Panc1 (cell line): Measurements from ENCODE around the gene DPYSL3. TPM values are rescaled to one million over a fixed set of nuclear protein-coding genes. Genes with fewer than 3 reads are reported as not detected.

Experiments
- ATAC-seq: fragments of 200-7000 bp; cut with Tn5 transposase; 2 replicates; pipeline ENCODE4 v1.9.1; 2020; ENCODE audit warnings: mild to moderate bottlenecking, moderate library complexity
- BruUV-seq: library from RNA; stranded (reverse); fragments of 400-500 nt; replicated peaks from 2 replicates; lab custom pipeline; 2021; lab: Mats Ljungman, UMichigan
- CTCF ChIA-PET: fragments of 300-600 bp; sonication (Branson Sonifier 250); formaldehyde crosslinking; loops from one replicate; lab custom pipeline; 2022; ENCODE audit warnings: antibody characterized with exemption; lab: Charles Lee
- POLR2A ChIA-PET: fragments of 300-600 bp; sonication (Branson Sonifier 250); formaldehyde crosslinking; loops from one replicate; lab custom pipeline; 2022; ENCODE audit warnings: antibody characterized with exemption; lab: Charles Lee
- DNase-seq: peaks from one replicate; pipeline ENCODE4 v3.0.0-alpha.2; 2010; ENCODE audit warnings: low read depth, low spot score
- H3K27ac ChIP-seq: 2 replicates; pipeline ENCODE4 v1.5.1; 2011; ENCODE audit warnings: mild to moderate bottlenecking, low read length, inconsistent platforms
- H3K27me3 ChIP-seq: fragments of 200-500 bp; sonication (Bioruptor generic); 2 replicates; pipeline ENCODE4 v1.6.0; 2014; ENCODE audit warnings: low read length, inconsistent platforms; ENCODE audit not compliant: control insufficient read depth, insufficient read depth
- H3K36me3 ChIP-seq: fragments of 200-500 bp; sonication (Bioruptor generic); 2 replicates; pipeline ENCODE4 v1.5.1; 2014; ENCODE audit warnings: inconsistent platforms, mild to moderate bottlenecking, low read length, moderate library complexity; ENCODE audit not compliant: control insufficient read depth, insufficient read depth
- H3K4me1 ChIP-seq: 2 replicates; pipeline ENCODE4 v1.5.1; 2011; ENCODE audit warnings: inconsistent platforms, mild to moderate bottlenecking, low read length, moderate library complexity; ENCODE audit not compliant: control insufficient read depth, insufficient read depth
- H3K4me3 ChIP-seq, 2 experiments: 2 replicates each; pipeline ENCODE4 v1.5.1; 2011 to 2012; ENCODE audit warnings: low read depth in 2 of 2, low read length in 2 of 2, mild to moderate bottlenecking in 2 of 2, inconsistent platforms in 1 of 2, moderate library complexity in 1 of 2
- H3K9me3 ChIP-seq: fragments of 200-500 bp; sonication (Bioruptor generic); 2 replicates; pipeline ENCODE4 v1.5.1; 2014; ENCODE audit warnings: low read depth, mild to moderate bottlenecking, inconsistent platforms, low read length, moderate library complexity; ENCODE audit not compliant: control insufficient read depth, insufficient read depth
- CTCF ChIP-seq: fragments of 450-650 bp; IDR thresholded peaks from 2 replicates; pipeline ENCODE4 v1.5.1; 2017; ENCODE audit warnings: mild to moderate bottlenecking
- POLR2AphosphoS5 ChIP-seq: IDR thresholded peaks from 2 replicates; pipeline ENCODE4 v1.6.1; 2012; ENCODE audit warnings: mild to moderate bottlenecking, low read depth, low read length, moderate library complexity
- REST ChIP-seq, 2 experiments: IDR thresholded peaks; 2 replicates each; pipeline ENCODE4 v1.6.1; 2011 to 2012; ENCODE audit warnings: low read depth in 2 of 2, control low read depth in 1 of 2, low read length in 1 of 2, mild to moderate bottlenecking in 1 of 2, moderate library complexity in 1 of 2; ENCODE audit not compliant: insufficient read depth in 1 of 2
- SIN3A ChIP-seq: IDR thresholded peaks from 2 replicates; pipeline ENCODE4 v1.6.1; 2012; ENCODE audit warnings: low read depth, mild to moderate bottlenecking, low read length, moderate library complexity, borderline replicate concordance; ENCODE audit not compliant: insufficient read depth
- TCF7L2 ChIP-seq: IDR thresholded peaks from 2 replicates; pipeline ENCODE4 v1.6.1; 2011; ENCODE audit warnings: mild to moderate bottlenecking, low read depth, low read length, inconsistent platforms
- in situ Hi-C: cut with HindIII; loops from 2 replicates; pipeline ENCODE4 v1.10.0; 2016; ENCODE audit warnings: low sequenced_read_pairs, low pct_unique_long_range_greater_than_20kb
- intact Hi-C: fragments of 100-400 bp; cut with micrococcal nuclease; formaldehyde crosslinking; loops from one replicate; pipeline ENCODE4 v1.10.0; 2022; ENCODE audit not compliant: unreplicated experiment
- total RNA-seq: library from RNA; stranded (reverse); gene quantifications from one replicate; pipeline ENCODE4 v1.2.1, GENCODE V29; 2021; ENCODE audit not compliant: unreplicated experiment

The DPYSL3 gene
- total RNA-seq, 1 experiment from 2014 or later = 1.1 TPM

GRCh38 chr5:147341345-147341744, 168.5 kb downstream of the DPYSL3 start:
- H3K27me3 ChIP-seq = no peaks in the 10 kb centered on the region
- ATAC-seq (no peak), DNase-seq (no peak)
- in situ Hi-C loops (no loop called here), intact Hi-C loops (no loop called here)
- H3K9me3 ChIP-seq = no peaks in the 10 kb centered on the region
- ChIA-PET POLR2A (no interaction called here), CTCF (no interaction called here)
- H3K27ac ChIP-seq = no peak overlapping the region
- TF ChIP-seq CTCF (no peak), REST (IDR thresholded peaks at IDR 0.05; ENCODE audit: insufficient read depth in 1 of 2, low read depth in 2 of 2, low read length in 1 of 2) (no peak), POLR2AphosphoS5 (no peak), TCF7L2 (no peak), SIN3A (no peak)
- BruUV-seq = no TSS peak
- no peaks in the 10 kb centered on the region for H3K4me1 ChIP-seq
- H3K36me3 ChIP-seq = no peaks in the 10 kb centered on the region
- no peak overlapping the region for H3K4me3 ChIP-seq

GRCh38 chr5:147340941-147341340, 168.9 kb downstream of the DPYSL3 start:
- Histone ChIP-seq H3K4me1 (no peaks in the 10 kb centered on the region), H3K27ac (no peak overlapping the region), H3K27me3 (no peaks in the 10 kb centered on the region), H3K4me3 (no peak overlapping the region), H3K9me3 (no peaks in the 10 kb centered on the region), H3K36me3 (no peaks in the 10 kb centered on the region)
- intact Hi-C loops = no loop called here
- in situ Hi-C loops = no loop called here
- POLR2A ChIA-PET = no interaction called here
- BruUV-seq = no TSS peak
- no peak for DNase-seq
- CTCF ChIA-PET = no interaction called here
- no peak for ATAC-seq
- TF ChIP-seq SIN3A (no peak), REST (IDR thresholded peaks at IDR 0.05; ENCODE audit: insufficient read depth in 1 of 2, low read depth in 2 of 2, low read length in 1 of 2) (no peak), CTCF (no peak), TCF7L2 (no peak), POLR2AphosphoS5 (no peak)
